ENCODE data around the gene LRCH2. TPM values are rescaled to one million over a fixed set of nuclear protein-coding genes. Genes with fewer than 3 reads are reported as not detected.
"Not testable (repeated sequence)": the region's sequence is repeated elsewhere in the genome, so short reads cannot be mapped to it uniquely, and the experiment has no call there.

Gene LRCH2
- total RNA-seq, 4 donors from 2014 or later: 1.2 to 7.8 (median 4.5) TPM

- intact Hi-C loops (cut with DNase I; ENCODE audit: low total_unique reads) (no loop called here), in situ Hi-C loops (cut with MboI; ENCODE audit: low pct_ligation_motif_present in 1 of 4, low pct_unique_long_range_greater_than_20kb in 1 of 4, low sequenced_read_pairs in 3 of 4) (no loop called here)
- TF ChIP-seq, protein P1, sequence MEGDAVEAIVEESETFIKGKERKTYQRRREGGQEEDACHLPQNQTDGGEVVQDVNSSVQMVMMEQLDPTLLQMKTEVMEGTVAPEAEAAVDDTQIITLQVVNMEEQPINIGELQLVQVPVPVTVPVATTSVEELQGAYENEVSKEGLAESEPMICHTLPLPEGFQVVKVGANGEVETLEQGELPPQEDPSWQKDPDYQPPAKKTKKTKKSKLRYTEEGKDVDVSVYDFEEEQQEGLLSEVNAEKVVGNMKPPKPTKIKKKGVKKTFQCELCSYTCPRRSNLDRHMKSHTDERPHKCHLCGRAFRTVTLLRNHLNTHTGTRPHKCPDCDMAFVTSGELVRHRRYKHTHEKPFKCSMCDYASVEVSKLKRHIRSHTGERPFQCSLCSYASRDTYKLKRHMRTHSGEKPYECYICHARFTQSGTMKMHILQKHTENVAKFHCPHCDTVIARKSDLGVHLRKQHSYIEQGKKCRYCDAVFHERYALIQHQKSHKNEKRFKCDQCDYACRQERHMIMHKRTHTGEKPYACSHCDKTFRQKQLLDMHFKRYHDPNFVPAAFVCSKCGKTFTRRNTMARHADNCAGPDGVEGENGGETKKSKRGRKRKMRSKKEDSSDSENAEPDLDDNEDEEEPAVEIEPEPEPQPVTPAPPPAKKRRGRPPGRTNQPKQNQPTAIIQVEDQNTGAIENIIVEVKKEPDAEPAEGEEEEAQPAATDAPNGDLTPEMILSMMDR (IDR thresholded peaks at IDR 0.05): peak in 1 of 5 experiments; percentile 3
- no peak for TF ChIP-seq POLR2AphosphoS5 (IDR thresholded peaks at IDR 0.05)
- no peaks in the 10 kb centered on the region for H3K4me1 ChIP-seq
- no peak overlapping the region for H3K4me3 ChIP-seq
- WGBS, 2 donors (ENCODE audit: low coverage in 1 of 2): 7% methylated on average over 1 of the region's 1 CpG; no CpG with 5 or more reads in 1 of the 2 donors
- H3K27ac ChIP-seq: no peak overlapping the region
- no peaks in the 10 kb centered on the region for H3K9me3 ChIP-seq
- DNase-seq: no peak
- no peaks in the 10 kb centered on the region for H3K27me3 ChIP-seq
- no peaks in the 10 kb centered on the region for H3K36me3 ChIP-seq
These were observed 7.0 kb downstream of the LRCH2 start for GRCh38 chrX:115226929-115227328.

GRCh38 chrX:115217346-115217745, 16.6 kb downstream of the LRCH2 start:
- H3K36me3 ChIP-seq; H3K9me3 ChIP-seq; H3K4me1 ChIP-seq; DNase-seq; in situ Hi-C loops (cut with MboI; ENCODE audit: low pct_ligation_motif_present in 1 of 4, low pct_unique_long_range_greater_than_20kb in 1 of 4, low sequenced_read_pairs in 3 of 4); intact Hi-C loops (cut with DNase I; ENCODE audit: low total_unique reads); H3K27ac ChIP-seq; H3K27me3 ChIP-seq; H3K4me3 ChIP-seq: not testable (repeated sequence)
- 40 to 69% methylated on average over 1 to 4 of the region's 4 CpGs for WGBS, 2 donors (ENCODE audit: low coverage in 1 of 2)

DNA sequence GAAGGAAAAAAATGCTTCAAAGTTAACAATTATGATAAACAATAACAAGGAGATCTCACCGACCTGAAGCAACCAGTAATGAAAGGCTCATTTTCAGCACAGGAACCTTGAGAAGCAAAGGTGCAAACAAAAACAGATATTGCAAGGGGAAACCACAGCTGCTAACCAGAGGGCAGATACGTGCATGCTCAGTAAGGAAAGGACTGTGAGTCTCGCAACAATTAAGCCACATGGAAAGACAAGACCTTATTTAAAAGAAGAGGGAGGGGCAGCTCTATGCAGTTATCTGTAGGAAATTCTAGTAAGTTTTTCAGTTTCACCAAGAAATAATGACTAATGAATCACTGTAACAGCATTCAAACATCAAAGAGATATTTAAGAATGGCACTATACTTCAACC, 19.3 kb downstream of the LRCH2 start:
- H3K4me1 ChIP-seq: no peaks in the 10 kb centered on the region
- DNase-seq: no peak
- TF ChIP-seq POLR2A (IDR thresholded peaks at IDR 0.05) (no peak), EP300 (IDR thresholded peaks at IDR 0.05; ENCODE audit: low read depth) (no peak), POLR2AphosphoS5 (IDR thresholded peaks at IDR 0.05) (no peak)
- TF ChIP-seq, protein P1 (IDR thresholded peaks at IDR 0.05): no peak
- H3K36me3 ChIP-seq: no peaks in the 10 kb centered on the region
- WGBS, 2 donors (ENCODE audit: low coverage in 1 of 2): 55% methylated on average over 3 of the region's 3 CpGs; no CpG with 5 or more reads in 1 of the 2 donors
- intact Hi-C loops (cut with DNase I; ENCODE audit: low total_unique reads): no loop called here
- H3K27ac ChIP-seq: no peak overlapping the region
- no peaks in the 10 kb centered on the region for H3K9me3 ChIP-seq
- no peak overlapping the region for H3K4me3 ChIP-seq
- in situ Hi-C loops (cut with MboI; ENCODE audit: low pct_ligation_motif_present in 1 of 4, low pct_unique_long_range_greater_than_20kb in 1 of 4, low sequenced_read_pairs in 3 of 4): no loop called here
- no peaks in the 10 kb centered on the region for H3K27me3 ChIP-seq

DNA sequence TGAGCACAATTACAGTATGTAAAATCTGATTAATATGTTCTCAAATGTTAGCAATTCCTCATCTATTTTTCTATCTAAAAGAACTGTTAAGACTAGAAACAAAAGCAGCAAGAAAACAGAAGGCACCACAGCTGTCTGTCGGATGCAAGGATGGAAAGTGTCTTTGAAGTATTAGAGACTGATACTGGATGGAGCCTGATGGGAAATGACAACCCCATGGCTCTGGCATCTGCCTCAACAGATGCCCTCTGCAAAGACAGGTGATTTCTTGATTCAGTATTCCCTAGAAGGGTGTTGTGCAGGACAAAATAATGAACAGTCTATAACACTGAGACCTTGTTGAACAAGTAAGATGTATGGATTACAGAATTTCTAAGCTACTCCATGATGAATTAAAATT, 19.7 kb downstream of the LRCH2 start:
- in situ Hi-C loops (cut with MboI; ENCODE audit: low pct_ligation_motif_present in 1 of 4, low pct_unique_long_range_greater_than_20kb in 1 of 4, low sequenced_read_pairs in 3 of 4): no loop called here
- Histone ChIP-seq H3K4me3 (no peak overlapping the region), H3K9me3 (no peaks in the 10 kb centered on the region), H3K27ac (no peak overlapping the region), H3K4me1 (no peaks in the 10 kb centered on the region), H3K27me3 (no peaks in the 10 kb centered on the region), H3K36me3 (no peaks in the 10 kb centered on the region)
- 76% methylated on average over 1 of the region's 1 CpG; no CpG with 5 or more reads in 1 of the 2 donors for WGBS, 2 donors (ENCODE audit: low coverage in 1 of 2)
- TF ChIP-seq POLR2AphosphoS5 (IDR thresholded peaks at IDR 0.05) (no peak), POLR2A (IDR thresholded peaks at IDR 0.05) (no peak), EP300 (IDR thresholded peaks at IDR 0.05; ENCODE audit: low read depth) (no peak)
- TF ChIP-seq, protein P1 (IDR thresholded peaks at IDR 0.05): no peak
- intact Hi-C loops (cut with DNase I; ENCODE audit: low total_unique reads): no loop called here
- DNase-seq: no peak

- H3K27me3 ChIP-seq; H3K4me3 ChIP-seq; H3K27ac ChIP-seq; H3K4me1 ChIP-seq; H3K36me3 ChIP-seq; DNase-seq; in situ Hi-C loops (cut with MboI; ENCODE audit: low pct_ligation_motif_present in 1 of 4, low pct_unique_long_range_greater_than_20kb in 1 of 4, low sequenced_read_pairs in 3 of 4); intact Hi-C loops (cut with DNase I; ENCODE audit: low total_unique reads); H3K9me3 ChIP-seq: not testable (repeated sequence)
These were observed 24.3 kb downstream of the LRCH2 start for GRCh38 chrX:115209547-115209946.

Measured in transverse colon (tissue), 4 donors.